ENCODE results near the gene ZFR2. TPM values are rescaled to one million over a fixed set of nuclear protein-coding genes. Genes with fewer than 3 reads are reported as not detected.

Gene ZFR2
- polyA plus RNA-seq, 3 donors: not detected

DNA sequence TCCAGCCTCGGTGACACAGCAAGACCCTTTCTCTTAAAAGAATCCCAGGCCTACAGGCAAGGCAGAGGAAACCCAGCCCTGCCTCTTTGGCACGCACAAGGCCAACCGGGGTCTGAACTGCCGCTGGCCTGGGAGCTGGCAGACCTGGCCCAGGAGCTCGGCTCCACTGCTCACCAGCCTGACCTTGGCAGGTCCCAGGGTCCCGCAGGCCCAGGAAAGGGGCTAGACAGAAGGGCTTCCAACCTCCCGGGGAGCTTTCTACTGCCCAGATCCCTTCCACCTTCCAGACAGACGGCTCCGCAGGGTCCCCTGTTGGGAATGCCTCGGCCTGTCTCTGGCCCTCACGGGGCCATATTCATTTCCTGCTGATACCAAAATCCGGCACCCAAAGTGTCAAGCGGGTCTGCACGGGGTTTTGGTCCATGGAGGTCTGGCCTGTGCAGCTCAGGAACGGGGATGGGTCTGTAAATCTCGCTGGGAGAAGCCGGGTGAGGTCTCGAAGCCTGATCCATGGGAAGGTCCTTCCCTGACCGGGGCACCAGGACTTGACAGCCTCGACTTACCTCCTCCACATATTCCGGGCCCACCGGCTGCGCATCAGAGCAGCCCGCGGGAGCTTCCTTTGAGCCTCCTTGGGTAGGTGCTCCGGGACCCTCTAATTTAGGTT is 46.0 kb downstream of the ZFR2 start:
- no peak overlapping the region for H3K27ac Mint-ChIP-seq
- intact Hi-C loops (cut with micrococcal nuclease): loop anchor here (2.0 to 5.0 kb wide), 3 partner anchors 61 to 158 kb away; partner anchors contain the start of genes APBA3 (in 1 of the 2) and MRPL54 (in 1 of the 2)
- no peak overlapping the region for H3K9ac ChIP-seq (ENCODE audit: insufficient read depth, low read length, poor library complexity, severe bottlenecking)
- H3K9me3 Mint-ChIP-seq: peaks cover 0 to 3% (median 0%) of the 10 kb centered on the region in 7 donors
- DNase-seq: no peak
- peaks cover 8 to 18% of the 10 kb centered on the region in 2 donors for H3K4me1 ChIP-seq (ENCODE audit: control insufficient read depth in 1 of 2, insufficient read depth in 2 of 2, low read length in 2 of 2)
- H3K79me2 ChIP-seq (ENCODE audit: insufficient read depth, low read length): no peaks in the 10 kb centered on the region
- peaks cover 13% of the 10 kb centered on the region for H3K4me1 Mint-ChIP-seq
- no peaks in the 10 kb centered on the region for H4K20me1 ChIP-seq (ENCODE audit: insufficient read depth, low read length)
- H3K27ac ChIP-seq (ENCODE audit: low read depth in 1 of 2, low read length in 2 of 2): no peak overlapping the region
- no peak overlapping the region for H3K4me2 ChIP-seq (replicated peaks; ENCODE audit: extremely low read depth, low read length, poor library complexity, severe bottlenecking)
- no peaks in the 10 kb centered on the region for H3K9me3 ChIP-seq (replicated peaks in 1 of 2; ENCODE audit: control insufficient read depth in 1 of 2, insufficient read depth in 1 of 2, low read length in 2 of 2)
- TF ChIP-seq, protein P1, sequence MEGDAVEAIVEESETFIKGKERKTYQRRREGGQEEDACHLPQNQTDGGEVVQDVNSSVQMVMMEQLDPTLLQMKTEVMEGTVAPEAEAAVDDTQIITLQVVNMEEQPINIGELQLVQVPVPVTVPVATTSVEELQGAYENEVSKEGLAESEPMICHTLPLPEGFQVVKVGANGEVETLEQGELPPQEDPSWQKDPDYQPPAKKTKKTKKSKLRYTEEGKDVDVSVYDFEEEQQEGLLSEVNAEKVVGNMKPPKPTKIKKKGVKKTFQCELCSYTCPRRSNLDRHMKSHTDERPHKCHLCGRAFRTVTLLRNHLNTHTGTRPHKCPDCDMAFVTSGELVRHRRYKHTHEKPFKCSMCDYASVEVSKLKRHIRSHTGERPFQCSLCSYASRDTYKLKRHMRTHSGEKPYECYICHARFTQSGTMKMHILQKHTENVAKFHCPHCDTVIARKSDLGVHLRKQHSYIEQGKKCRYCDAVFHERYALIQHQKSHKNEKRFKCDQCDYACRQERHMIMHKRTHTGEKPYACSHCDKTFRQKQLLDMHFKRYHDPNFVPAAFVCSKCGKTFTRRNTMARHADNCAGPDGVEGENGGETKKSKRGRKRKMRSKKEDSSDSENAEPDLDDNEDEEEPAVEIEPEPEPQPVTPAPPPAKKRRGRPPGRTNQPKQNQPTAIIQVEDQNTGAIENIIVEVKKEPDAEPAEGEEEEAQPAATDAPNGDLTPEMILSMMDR (IDR thresholded peaks at IDR 0.05): no peak
- H3K27me3 Mint-ChIP-seq (ENCODE audit: low read depth in 3 of 3): peaks cover 9 to 22% (median 13%) of the 10 kb centered on the region in 3 donors
- H3K4me3 ChIP-seq (replicated peaks in 1 of 3; ENCODE audit: low read depth in 2 of 3, low read length in 3 of 3): no peak overlapping the region
- no peaks in the 10 kb centered on the region for H3K36me3 Mint-ChIP-seq
- WGBS (ENCODE audit: insufficient coverage): 95% methylated on average over 23 of the region's 26 CpGs
- no peak overlapping the region for H2AFZ ChIP-seq (ENCODE audit: insufficient read depth, low read depth, low read length, poor library complexity, severe bottlenecking)
- H3K27me3 ChIP-seq (ENCODE audit: control insufficient read depth in 2 of 2, insufficient read depth in 2 of 2, low read length in 2 of 2): no peaks in the 10 kb centered on the region
- no peak overlapping the region for H3K4me3 Mint-ChIP-seq
- H3K36me3 ChIP-seq (replicated peaks in 1 of 2; ENCODE audit: control insufficient read depth in 1 of 2, insufficient read depth in 2 of 2, low read length in 2 of 2): no peaks in the 10 kb centered on the region

DNA sequence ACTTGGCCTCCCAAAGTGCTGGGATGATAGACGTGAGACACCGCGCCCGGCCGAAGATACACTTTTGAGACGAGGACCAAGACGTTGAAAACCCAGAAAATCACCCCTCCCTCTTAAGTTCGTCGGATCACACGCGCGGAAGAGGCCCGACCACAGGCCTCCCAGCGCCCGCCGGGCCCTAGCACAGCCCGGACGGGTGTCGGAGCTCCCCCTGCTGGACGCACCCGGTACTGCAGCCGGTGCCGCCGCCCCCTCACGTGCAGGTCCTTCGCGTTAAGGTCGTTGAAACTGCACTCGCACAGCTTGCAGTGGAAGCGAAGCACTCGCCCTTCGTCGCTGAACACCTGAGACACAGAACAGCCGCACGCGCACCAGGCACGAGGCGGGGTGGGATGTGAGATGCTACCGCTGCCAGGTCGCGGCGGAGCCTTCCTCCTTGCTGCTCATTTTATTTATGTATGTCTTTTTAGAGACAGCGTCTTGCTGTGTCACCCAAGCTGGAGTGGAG is 46.9 kb downstream of the ZFR2 start:
- H3K4me2 ChIP-seq (replicated peaks; ENCODE audit: extremely low read depth, low read length, poor library complexity, severe bottlenecking): peak overlapping the region; percentile 45
- H3K9me3 Mint-ChIP-seq: peaks cover 0 to 3% (median 0%) of the 10 kb centered on the region in 7 donors
- H3K27me3 Mint-ChIP-seq (ENCODE audit: low read depth in 3 of 3): peaks cover 9 to 22% (median 14%) of the 10 kb centered on the region in 3 donors
- H3K9ac ChIP-seq (ENCODE audit: insufficient read depth, low read length, poor library complexity, severe bottlenecking): no peak overlapping the region
- no peak overlapping the region for H3K27ac ChIP-seq (ENCODE audit: low read depth in 1 of 2, low read length in 2 of 2)
- peak; percentile 57 to 74 (median 61) for DNase-seq
- H3K79me2 ChIP-seq (ENCODE audit: insufficient read depth, low read length): no peaks in the 10 kb centered on the region
- peak overlapping the region in 1 of 2 donors; percentile 60 for H3K4me3 Mint-ChIP-seq
- no peak overlapping the region for H3K4me3 ChIP-seq (replicated peaks in 1 of 3; ENCODE audit: low read depth in 2 of 3, low read length in 3 of 3)
- no peaks in the 10 kb centered on the region for H3K27me3 ChIP-seq (ENCODE audit: control insufficient read depth in 2 of 2, insufficient read depth in 2 of 2, low read length in 2 of 2)
- intact Hi-C loops (cut with micrococcal nuclease): loop anchor here (2.0 to 5.0 kb wide), 3 partner anchors 60 to 157 kb away; partner anchors contain the start of genes APBA3 (in 1 of the 2) and MRPL54 (in 1 of the 2)
- peaks cover 14% of the 10 kb centered on the region for H3K4me1 Mint-ChIP-seq
- peak overlapping the region in 1 of 7 donors; percentile 45 for H3K27ac Mint-ChIP-seq
- TF ChIP-seq, protein P1 (IDR thresholded peaks at IDR 0.05): peak; percentile 100
- no peaks in the 10 kb centered on the region for H3K36me3 Mint-ChIP-seq
- H2AFZ ChIP-seq (ENCODE audit: insufficient read depth, low read depth, low read length, poor library complexity, severe bottlenecking): peak overlapping the region; percentile 62
- H3K36me3 ChIP-seq (replicated peaks in 1 of 2; ENCODE audit: control insufficient read depth in 1 of 2, insufficient read depth in 2 of 2, low read length in 2 of 2): no peaks in the 10 kb centered on the region
- H4K20me1 ChIP-seq (ENCODE audit: insufficient read depth, low read length): no peaks in the 10 kb centered on the region
- 10% methylated on average over 34 of the region's 43 CpGs for WGBS (ENCODE audit: insufficient coverage)
- H3K4me1 ChIP-seq (ENCODE audit: control insufficient read depth in 1 of 2, insufficient read depth in 2 of 2, low read length in 2 of 2): peaks cover 8 to 18% of the 10 kb centered on the region in 2 donors
- H3K9me3 ChIP-seq (replicated peaks in 1 of 2; ENCODE audit: control insufficient read depth in 1 of 2, insufficient read depth in 1 of 2, low read length in 2 of 2): no peaks in the 10 kb centered on the region
